HCT116 (cell line): ENCODE data around the gene GRB10. TPM values are rescaled to one million over a fixed set of nuclear protein-coding genes. Genes with fewer than 3 reads are reported as not detected.

Source experiments
- ATAC-seq: fragments of 200-7000 bp; cut with Tn5 transposase; 2 replicates; pipeline ENCODE4 v1.9.1; 2020; ENCODE audit warnings: mild to moderate bottlenecking, moderate library complexity
- BruUV-seq: library from RNA; stranded (reverse); fragments of 400-500 nt; replicated peaks from 2 replicates; lab custom pipeline; 2021; lab: Mats Ljungman, UMichigan
- CTCF ChIA-PET: fragments of 300-600 bp; sonication (Branson Sonifier 250); formaldehyde crosslinking; loops from one replicate; lab custom pipeline; 2021; ENCODE audit warnings: antibody characterized with exemption; lab: Charles Lee
- POLR2A ChIA-PET: fragments of 300-600, 350-600 bp; sonication (Branson Sonifier 250); formaldehyde crosslinking; loops from one replicate; lab custom pipeline; 2021; ENCODE audit warnings: antibody characterized with exemption; lab: Charles Lee
- RAD21 ChIA-PET, 2 experiments: fragments of 300-600 bp; sonication (Branson Sonifier 250); formaldehyde crosslinking; loops; one replicate each; lab custom pipeline; 2023; ENCODE audit warnings: low total read pairs in 2 of 2; ENCODE audit not compliant: uncharacterized antibody in 2 of 2, unreplicated experiment in 2 of 2, low non-redundant PET in 1 of 2; lab: Charles Lee
- DNase-seq: peaks from one replicate; pipeline ENCODE4 v3.0.0-alpha.2; 2010; ENCODE audit warnings: low read depth, low spot score
- H2AFZ ChIP-seq: fragments of 200-600 bp; shearing (Covaris generic), sonication (generic); 2 replicates; pipeline ENCODE4 v1.6.1; 2017; ENCODE audit warnings: low read depth, mixed run types, mixed read lengths, antibody characterized with exemption, low read length; ENCODE audit not compliant: poor library complexity, severe bottlenecking
- H3K27ac ChIP-seq: 2 replicates; pipeline ENCODE4 v1.5.1; 2012; ENCODE audit warnings: low read depth, low read length
- H3K27me3 ChIP-seq: fragments of 200-600 bp; sonication (generic); 2 replicates; pipeline ENCODE4 v1.6.1; 2016; ENCODE audit warnings: mixed run types, low read length, mixed read lengths; ENCODE audit not compliant: insufficient read depth
- H3K36me3 ChIP-seq, 2 experiments: fragments of 200-500 bp in 1 of 2; fragments of 200-600 bp in 1 of 2; sonication (Bioruptor generic) in 1 of 2; sonication (generic) in 1 of 2; 2 replicates each; pipeline versions ENCODE4 v1.5.1 to v1.6.1; 2014 to 2016; ENCODE audit warnings: low read length in 2 of 2, inconsistent platforms in 1 of 2, mixed read lengths in 1 of 2, mixed run types in 1 of 2; ENCODE audit not compliant: insufficient read depth in 2 of 2, control insufficient read depth in 1 of 2
- H3K4me1 ChIP-seq, 2 experiments: fragments of 200-600 bp in 1 of 2; sonication (generic) in 1 of 2; 2 replicates each; pipeline versions ENCODE4 v1.5.1 to v1.6.1; 2012 to 2017; ENCODE audit warnings: low read length in 2 of 2, inconsistent platforms in 1 of 2, mild to moderate bottlenecking in 1 of 2, mixed read lengths in 1 of 2, mixed run types in 1 of 2, moderate library complexity in 1 of 2; ENCODE audit not compliant: insufficient read depth in 2 of 2, control insufficient read depth in 1 of 2
- H3K4me2 ChIP-seq: fragments of 200-600 bp; sonication (generic); 2 replicates; pipeline ENCODE4 v1.6.1; 2017; ENCODE audit warnings: mixed run types, low read length, mixed read lengths
- H3K4me3 ChIP-seq, 2 experiments: fragments of 200-600 bp in 1 of 2; sonication (generic) in 1 of 2; replicated peaks in 1 of 2; 2 replicates each; pipeline ENCODE4 v1.5.1; 2011 to 2016; ENCODE audit warnings: low read length in 2 of 2, control low read depth in 1 of 2, low read depth in 1 of 2, mild to moderate bottlenecking in 1 of 2, mixed read lengths in 1 of 2, mixed run types in 1 of 2
- H3K79me2 ChIP-seq: fragments of 200-600 bp; sonication (generic); 2 replicates; pipeline ENCODE4 v1.6.1; 2017; ENCODE audit warnings: mild to moderate bottlenecking, mixed run types, low read length, moderate library complexity, mixed read lengths; ENCODE audit not compliant: insufficient read depth
- H3K9ac ChIP-seq: fragments of 200-600 bp; sonication (generic); 2 replicates; pipeline ENCODE4 v1.6.1; 2016; ENCODE audit warnings: low read length, mixed read lengths
- H3K9me2 ChIP-seq: fragments of 200-600 bp; sonication (generic), shearing (Covaris generic); 2 replicates; pipeline ENCODE4 v1.6.1; 2017; ENCODE audit warnings: mixed run types, mild to moderate bottlenecking, moderate library complexity; ENCODE audit not compliant: insufficient read depth
- H3K9me3 ChIP-seq, 2 experiments: fragments of 200-500 bp in 1 of 2; fragments of 200-600 bp in 1 of 2; sonication (Bioruptor generic) in 1 of 2; sonication (generic) in 1 of 2; 2 replicates each; pipeline ENCODE4 v1.6.1; 2014 to 2017; ENCODE audit warnings: low read length in 2 of 2, mixed read lengths in 2 of 2, inconsistent platforms in 1 of 2, low read depth in 1 of 2, mild to moderate bottlenecking in 1 of 2, mixed run types in 1 of 2, moderate library complexity in 1 of 2; ENCODE audit not compliant: control insufficient read depth in 1 of 2, insufficient read depth in 1 of 2
- H4K20me1 ChIP-seq: fragments of 200-600 bp; sonication (generic), shearing (Covaris generic); 2 replicates; pipeline ENCODE4 v1.6.1; 2017; ENCODE audit warnings: mixed run types, mild to moderate bottlenecking, moderate library complexity; ENCODE audit not compliant: insufficient read depth
- CEBPB ChIP-seq: IDR thresholded peaks from 2 replicates; pipeline ENCODE4 v1.6.1; 2012; ENCODE audit warnings: low read depth
- EGR1 ChIP-seq: IDR thresholded peaks from 2 replicates; pipeline ENCODE4 v1.6.1; 2012; ENCODE audit warnings: low read depth
- EZH2 ChIP-seq: fragments of 200-600 bp; sonication (generic); IDR thresholded peaks from 2 replicates; pipeline ENCODE4 v1.6.1; 2017; ENCODE audit warnings: antibody characterized with exemption, mixed run types
- EZH2phosphoT487 ChIP-seq: fragments of 200-600 bp; IDR thresholded peaks from 2 replicates; pipeline ENCODE4 v1.6.1; 2018; ENCODE audit warnings: antibody characterized with exemption, borderline replicate concordance
- FOSL1 ChIP-seq: IDR thresholded peaks from 2 replicates; pipeline ENCODE4 v1.6.1; 2012; ENCODE audit warnings: low read depth
- POLR2A ChIP-seq: IDR thresholded peaks from 2 replicates; pipeline ENCODE4 v1.7.0; 2011; ENCODE audit warnings: borderline replicate concordance; ENCODE audit not compliant: insufficient read depth, insufficient read length; ENCODE audit errors: extremely low read depth
- POLR2AphosphoS5 ChIP-seq: IDR thresholded peaks from 2 replicates; pipeline ENCODE4 v1.6.1; 2011; ENCODE audit warnings: mild to moderate bottlenecking, low read depth, low read length, moderate library complexity
- RAD21 ChIP-seq: IDR thresholded peaks from 2 replicates; pipeline ENCODE4 v1.6.1; 2012; ENCODE audit warnings: low read depth, mild to moderate bottlenecking
- SIN3A ChIP-seq: IDR thresholded peaks from 2 replicates; pipeline ENCODE4 v1.6.1; 2012; ENCODE audit warnings: low read depth
- SP1 ChIP-seq: IDR thresholded peaks from 2 replicates; pipeline ENCODE4 v1.6.1; 2012; ENCODE audit warnings: low read depth
- TCF7L2 ChIP-seq: IDR thresholded peaks from 2 replicates; pipeline ENCODE4 v1.7.0; 2011; ENCODE audit warnings: borderline replicate concordance, inconsistent platforms; ENCODE audit not compliant: insufficient read depth, insufficient read length; ENCODE audit errors: extremely low read depth
- YY1 ChIP-seq: IDR thresholded peaks from 2 replicates; pipeline ENCODE4 v1.6.1; 2011; ENCODE audit warnings: low read length, low read depth, moderate library complexity, mild to moderate bottlenecking; ENCODE audit not compliant: insufficient replicate concordance; ENCODE audit errors: extremely low read depth
- ZBTB33 ChIP-seq: IDR thresholded peaks from 2 replicates; pipeline ENCODE4 v1.6.1; 2011; ENCODE audit warnings: mild to moderate bottlenecking, low read length, moderate library complexity; ENCODE audit not compliant: insufficient replicate concordance; ENCODE audit errors: extremely low read depth
- ZNF274 ChIP-seq: fragments of 200-500 bp; sonication (Bioruptor generic); IDR thresholded peaks from 2 replicates; pipeline ENCODE4 v1.6.1; 2014; ENCODE audit warnings: mild to moderate bottlenecking, low read depth, low read length, inconsistent platforms
- intact Hi-C: fragments of 100-400 bp; cut with micrococcal nuclease; formaldehyde crosslinking; loops from 2 replicates; pipeline ENCODE4 v1.10.0; 2022
- total RNA-seq: library from RNA; stranded (reverse); gene quantifications from one replicate; pipeline ENCODE4 v1.2.1, GENCODE V29; 2021; ENCODE audit not compliant: unreplicated experiment
- TF ChIP-seq, protein P1 (sequence below): IDR thresholded peaks from 2 replicates; pipeline ENCODE4 v1.6.1; 2012; ENCODE audit warnings: low read depth

The GRB10 gene
- total RNA-seq, 1 experiment from 2014 or later, result 37.3 TPM

DNA sequence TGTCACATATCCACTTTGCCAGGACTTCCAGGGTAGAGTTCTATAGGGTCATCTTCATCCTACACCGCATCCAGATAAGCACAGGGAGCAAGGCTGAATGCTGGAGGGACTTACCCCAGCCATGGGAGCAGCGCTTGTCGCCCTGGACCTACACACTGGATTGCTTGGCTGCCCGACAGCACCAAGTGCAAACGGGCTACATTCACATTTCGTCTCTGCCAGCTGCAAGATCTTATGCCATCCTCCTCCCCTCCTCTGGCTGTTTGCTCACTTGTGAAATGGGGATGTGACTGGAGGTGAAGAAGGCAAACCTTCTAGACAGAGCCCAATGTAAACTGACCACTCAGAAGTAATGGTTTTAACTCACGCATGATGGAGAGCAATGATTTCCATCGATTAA is 218.5 kb downstream of the GRB10 start:
- Histone ChIP-seq H3K4me1 (no peaks in the 10 kb centered on the region), H3K79me2 (no peaks in the 10 kb centered on the region), H3K27ac (no peak overlapping the region), H3K9ac (no peak overlapping the region), H3K36me3 (no peaks in the 10 kb centered on the region), H4K20me1 (no peaks in the 10 kb centered on the region), H3K27me3 (peaks cover 24% of the 10 kb centered on the region), H3K9me2 (no peaks in the 10 kb centered on the region), H2AFZ (no peak overlapping the region), H3K4me3 (no peak overlapping the region), H3K4me2 (no peak overlapping the region), H3K9me3 (no peaks in the 10 kb centered on the region)
- no peak for ATAC-seq
- CTCF ChIA-PET, result no interaction called here
- TF ChIP-seq ZNF274 (no peak), POLR2A (no peak), YY1 (no peak), SIN3A (no peak), EGR1 (no peak), RAD21 (no peak), EZH2phosphoT487 (no peak), SP1 (no peak), ZBTB33 (no peak)
- POLR2A ChIA-PET, result no interaction called here
- no TSS peak for BruUV-seq
- intact Hi-C loops, result no loop called here
- no peak for DNase-seq
- RAD21 ChIA-PET, result no interaction called here

- H3K4me2 ChIP-seq, result no peak overlapping the region
- ChIA-PET CTCF (no interaction called here), RAD21 (no interaction called here), POLR2A (no interaction called here)
- intact Hi-C loops, result no loop called here
- no peaks in the 10 kb centered on the region for H3K79me2 ChIP-seq
- no peak for DNase-seq
- no peaks in the 10 kb centered on the region for H3K9me2 ChIP-seq
- H3K4me1 ChIP-seq, result no peaks in the 10 kb centered on the region
- no peaks in the 10 kb centered on the region for H3K9me3 ChIP-seq
- H3K9ac ChIP-seq, result no peak overlapping the region
- BruUV-seq, result no TSS peak
- no peak overlapping the region for H3K4me3 ChIP-seq
- no peaks in the 10 kb centered on the region for H3K36me3 ChIP-seq
- no peak overlapping the region for H3K27ac ChIP-seq
- peak; percentile 66 for ATAC-seq
- TF ChIP-seq, protein P1, sequence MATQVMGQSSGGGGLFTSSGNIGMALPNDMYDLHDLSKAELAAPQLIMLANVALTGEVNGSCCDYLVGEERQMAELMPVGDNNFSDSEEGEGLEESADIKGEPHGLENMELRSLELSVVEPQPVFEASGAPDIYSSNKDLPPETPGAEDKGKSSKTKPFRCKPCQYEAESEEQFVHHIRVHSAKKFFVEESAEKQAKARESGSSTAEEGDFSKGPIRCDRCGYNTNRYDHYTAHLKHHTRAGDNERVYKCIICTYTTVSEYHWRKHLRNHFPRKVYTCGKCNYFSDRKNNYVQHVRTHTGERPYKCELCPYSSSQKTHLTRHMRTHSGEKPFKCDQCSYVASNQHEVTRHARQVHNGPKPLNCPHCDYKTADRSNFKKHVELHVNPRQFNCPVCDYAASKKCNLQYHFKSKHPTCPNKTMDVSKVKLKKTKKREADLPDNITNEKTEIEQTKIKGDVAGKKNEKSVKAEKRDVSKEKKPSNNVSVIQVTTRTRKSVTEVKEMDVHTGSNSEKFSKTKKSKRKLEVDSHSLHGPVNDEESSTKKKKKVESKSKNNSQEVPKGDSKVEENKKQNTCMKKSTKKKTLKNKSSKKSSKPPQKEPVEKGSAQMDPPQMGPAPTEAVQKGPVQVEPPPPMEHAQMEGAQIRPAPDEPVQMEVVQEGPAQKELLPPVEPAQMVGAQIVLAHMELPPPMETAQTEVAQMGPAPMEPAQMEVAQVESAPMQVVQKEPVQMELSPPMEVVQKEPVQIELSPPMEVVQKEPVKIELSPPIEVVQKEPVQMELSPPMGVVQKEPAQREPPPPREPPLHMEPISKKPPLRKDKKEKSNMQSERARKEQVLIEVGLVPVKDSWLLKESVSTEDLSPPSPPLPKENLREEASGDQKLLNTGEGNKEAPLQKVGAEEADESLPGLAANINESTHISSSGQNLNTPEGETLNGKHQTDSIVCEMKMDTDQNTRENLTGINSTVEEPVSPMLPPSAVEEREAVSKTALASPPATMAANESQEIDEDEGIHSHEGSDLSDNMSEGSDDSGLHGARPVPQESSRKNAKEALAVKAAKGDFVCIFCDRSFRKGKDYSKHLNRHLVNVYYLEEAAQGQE, result no peak
- TF ChIP-seq POLR2A (no peak), TCF7L2 (no peak), SIN3A (no peak), EZH2 (no peak), FOSL1 (no peak), CEBPB (no peak), POLR2AphosphoS5 (no peak)
- H3K27me3 ChIP-seq, result peaks cover 27% of the 10 kb centered on the region
- no peaks in the 10 kb centered on the region for H4K20me1 ChIP-seq
- no peak overlapping the region for H2AFZ ChIP-seq
These were observed 220.6 kb downstream of the GRB10 start for GRCh38 chr7:50562136-50562535.
